GM19468 (cell line): Measurements from ENCODE around the gene TMEM176B.

Source experiments
- ATAC-seq: cut with Tn5 transposase; IDR thresholded peaks from one replicate; pipeline ENCODE4 v1.9.1; 2021; ENCODE audit warnings: mild to moderate bottlenecking, moderate library complexity, moderate number of reproducible peaks; ENCODE audit not compliant: unreplicated experiment; ENCODE audit errors: extremely low read depth

TMEM176B gene

DNA sequence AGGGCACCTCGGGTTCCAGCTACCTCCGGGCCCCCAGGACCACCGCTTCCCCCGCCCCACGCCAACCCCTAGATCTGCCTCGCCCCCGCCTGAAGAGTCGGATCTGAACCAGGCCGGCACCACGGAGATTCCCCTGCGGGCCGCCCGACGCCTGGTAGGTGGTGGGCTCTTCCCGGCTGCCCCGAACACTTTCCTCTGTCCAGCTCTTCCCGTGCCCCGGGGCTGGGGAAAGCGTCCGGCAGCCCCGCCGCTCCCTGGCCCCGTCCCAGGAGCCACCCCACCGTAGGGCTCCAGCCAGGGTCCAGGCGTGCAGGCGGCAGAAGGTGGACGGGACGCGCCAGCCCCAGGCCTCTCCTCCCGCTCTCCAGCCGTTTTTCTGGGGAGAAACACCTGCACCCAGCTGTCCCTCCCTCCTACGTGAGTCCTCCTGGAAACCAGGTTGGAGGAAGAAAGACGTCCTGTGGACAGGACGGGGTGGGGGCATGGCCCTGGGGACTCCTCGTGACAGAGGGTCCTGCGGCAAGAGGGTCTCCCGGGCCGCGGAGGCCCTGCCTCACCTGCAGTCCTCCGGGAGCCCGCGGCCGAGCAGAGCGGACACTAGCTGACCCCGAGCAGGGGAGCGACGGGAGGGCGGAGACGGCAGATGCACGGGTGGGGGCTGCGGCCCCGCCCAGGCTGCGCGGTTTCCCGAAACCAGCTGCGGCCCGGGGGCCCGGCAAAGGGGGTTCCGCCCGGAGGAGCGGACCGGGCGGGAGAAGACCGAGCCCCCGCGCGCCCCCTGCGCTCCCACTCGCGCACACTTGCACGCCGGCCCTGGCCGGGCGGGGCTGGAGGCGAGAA lies at the start of gene TMEM176B:
TMEM176B (minus strand) TSS at position 624 of the 840 bp plus-strand sequence. CDS start 3,795 bp downstream, outside the sequence.
- no peak for ATAC-seq

GRCh38 chr7:150849204-150849775 lies 49.1 kb upstream of the TMEM176B start:
- no peak for ATAC-seq

DNA sequence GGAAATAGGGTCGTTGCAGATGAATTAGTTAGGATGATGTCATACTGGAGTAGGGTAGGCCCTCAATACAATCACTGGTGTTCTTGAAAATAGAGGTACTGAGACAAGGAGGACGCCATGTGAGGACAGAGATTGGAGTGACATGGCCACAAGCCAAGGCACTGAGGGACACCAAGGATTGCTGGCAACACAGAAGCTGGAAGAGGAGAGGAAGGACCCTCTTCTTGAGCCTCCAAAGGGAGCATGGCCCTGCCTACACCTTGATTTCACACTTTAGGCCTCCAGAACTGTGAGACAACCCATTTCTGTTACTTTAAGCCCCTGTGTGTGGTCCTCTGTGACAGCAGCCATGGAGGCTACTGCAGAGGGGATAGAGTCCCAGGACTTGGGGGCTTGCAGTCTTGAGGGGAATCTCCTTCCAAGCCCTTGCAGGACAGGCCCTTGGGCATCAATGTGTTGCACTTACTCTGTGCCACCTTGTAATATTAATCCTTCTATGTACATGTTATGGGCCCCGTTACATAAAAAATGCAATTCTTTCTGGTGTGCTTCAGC lies 48.5 kb upstream of the TMEM176B start:
- no peak for ATAC-seq

- ATAC-seq, result no peak
Observed at GRCh38 chr7:150848111-150848510, 47.9 kb upstream of the TMEM176B start.

- no peak for ATAC-seq
Observed at GRCh38 chr7:150847536-150847935, 47.4 kb upstream of the TMEM176B start.

GRCh38 chr7:150846291-150847115 lies 46.3 kb upstream of the TMEM176B start:
- ATAC-seq, result no peak

GRCh38 chr7:150845421-150845861 lies 45.3 kb upstream of the TMEM176B start:
- ATAC-seq, result no peak

- ATAC-seq, result no peak
Observed at GRCh38 chr7:150842716-150843115, 42.6 kb upstream of the TMEM176B start.

- no peak for ATAC-seq
Observed at GRCh38 chr7:150842018-150842417, 41.9 kb upstream of the TMEM176B start.

DNA sequence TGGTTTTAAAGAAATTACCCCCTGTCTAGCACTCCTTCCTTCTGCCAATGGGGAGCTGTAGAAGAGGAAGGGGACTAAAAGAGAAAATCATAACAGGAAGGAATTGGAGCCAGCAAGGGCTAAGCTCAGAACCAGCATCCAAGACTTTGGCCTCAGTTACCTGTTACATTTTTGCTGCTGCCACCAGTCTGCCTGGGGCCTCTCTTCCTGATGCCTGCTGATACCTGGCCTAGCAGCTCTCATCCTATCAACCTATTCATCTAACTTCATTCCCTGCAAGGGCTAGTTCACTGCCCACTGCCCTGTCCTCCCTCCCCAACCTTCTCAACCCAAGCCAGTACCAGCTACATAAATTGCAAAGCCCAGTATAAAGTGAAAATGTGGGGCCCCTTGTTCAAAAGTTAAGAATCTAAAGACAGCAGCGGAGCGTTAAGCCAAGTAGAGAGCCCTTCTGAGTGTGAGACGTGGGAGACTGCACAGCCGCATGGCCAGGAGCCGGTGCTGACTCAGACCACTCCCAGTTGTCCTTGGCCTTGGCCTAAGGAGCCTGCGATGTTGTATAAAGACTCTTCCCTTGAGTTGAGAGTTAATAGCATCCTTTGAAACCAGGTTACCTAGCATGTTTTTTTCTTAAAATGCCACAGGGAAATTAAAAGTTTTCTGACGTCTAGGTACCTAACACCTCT lies 38.9 kb upstream of the TMEM176B start:
- ATAC-seq, result no peak

DNA sequence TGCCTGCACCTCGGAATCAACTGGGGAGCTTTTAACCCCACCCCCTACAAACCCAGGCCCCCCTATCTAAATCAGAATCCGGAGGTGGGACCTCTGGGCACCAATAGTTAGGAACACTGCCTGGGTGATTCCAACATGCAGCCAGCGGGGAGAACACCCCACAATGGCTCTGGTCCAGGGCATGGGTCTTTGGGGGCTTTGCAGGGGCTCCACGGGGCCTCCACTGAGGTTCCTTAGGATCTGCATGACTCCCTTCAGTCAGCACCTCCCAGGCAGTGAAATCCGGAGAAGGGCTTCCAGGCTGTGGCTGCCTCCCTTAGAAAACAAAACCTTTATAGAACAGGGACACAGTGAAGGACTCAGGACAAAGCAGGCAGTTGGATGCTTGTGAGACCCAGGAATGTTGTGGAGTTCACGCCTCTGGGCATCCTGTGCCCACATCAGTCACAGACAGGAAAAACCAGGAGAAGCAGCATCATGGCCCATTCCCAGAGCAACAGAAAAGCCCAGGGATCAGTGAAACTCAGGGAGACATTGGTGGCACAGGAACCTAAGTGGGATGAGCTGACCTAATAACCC lies 35.6 kb upstream of the TMEM176B start:
- ATAC-seq, result no peak

GRCh38 chr7:150835019-150835418 lies 34.9 kb upstream of the TMEM176B start:
- ATAC-seq, result no peak

DNA sequence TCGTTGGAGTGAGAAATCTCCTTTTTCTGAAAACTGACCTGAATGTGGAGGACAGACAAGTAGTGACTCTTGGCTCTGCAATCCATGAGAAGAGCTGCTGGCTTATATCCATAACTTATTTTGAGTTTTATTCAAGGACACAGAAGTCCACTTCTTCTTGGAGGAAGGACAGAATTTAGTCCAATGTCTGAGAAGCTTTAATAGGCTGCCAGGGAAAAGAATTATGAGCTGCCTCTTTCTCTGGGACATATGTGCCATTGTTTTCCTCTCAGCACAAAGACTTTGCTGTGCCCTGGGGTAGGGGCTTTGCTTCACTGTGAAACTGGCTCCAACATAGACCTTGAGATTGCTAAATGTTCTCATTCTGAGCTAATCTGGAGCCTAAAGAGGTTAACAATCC lies 31.7 kb upstream of the TMEM176B start:
- ATAC-seq, result no peak

DNA sequence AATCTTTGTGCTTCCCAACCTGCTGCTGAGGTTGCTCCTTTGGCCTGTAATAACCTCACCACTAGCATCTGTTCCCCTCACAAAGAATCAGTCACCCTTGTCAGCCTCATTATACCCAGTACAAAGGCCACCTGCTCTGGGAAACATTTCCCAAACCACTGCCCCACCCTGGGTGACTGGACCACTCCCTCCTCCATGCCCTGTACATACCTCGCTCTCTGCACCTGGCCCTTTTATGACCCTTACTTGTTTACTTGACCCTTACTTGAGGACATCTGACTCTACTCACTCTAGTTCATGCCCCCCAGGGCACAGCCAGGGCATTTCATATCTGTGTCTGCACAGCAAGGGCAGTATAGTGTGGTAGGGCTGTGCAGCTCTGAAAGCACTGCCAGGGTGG lies 30.8 kb upstream of the TMEM176B start:
- no peak for ATAC-seq

DNA sequence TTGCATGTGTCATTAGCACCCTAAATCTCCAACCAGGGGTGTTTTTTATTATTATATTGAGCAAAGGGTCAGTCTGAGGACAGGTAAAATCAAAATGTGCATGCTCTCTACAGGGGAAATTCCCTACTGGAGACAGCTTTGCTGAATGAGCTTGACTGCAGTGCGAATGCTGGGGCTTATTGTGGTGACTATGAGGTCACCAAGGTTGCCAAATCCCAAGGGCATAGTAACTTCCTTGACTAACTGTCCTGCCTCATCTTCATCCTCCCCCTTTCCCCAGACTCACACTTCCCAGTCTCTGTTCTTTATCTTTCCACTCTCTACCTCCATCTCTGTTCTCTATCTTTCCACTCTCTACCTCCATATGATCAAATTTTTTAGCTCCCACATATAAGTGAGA lies 29.3 kb upstream of the TMEM176B start:
- no peak for ATAC-seq

GRCh38 chr7:150828384-150828783 lies 28.2 kb upstream of the TMEM176B start:
- ATAC-seq, result no peak

- no peak for ATAC-seq
Observed at GRCh38 chr7:150826061-150826849, 26.1 kb upstream of the TMEM176B start.

GRCh38 chr7:150824379-150825177 lies 24.4 kb upstream of the TMEM176B start:
- ATAC-seq, result no peak
